GM18907 (cell line): Measurements from ENCODE around the gene MIPOL1.
A peak's percentile ranks its signal among the peaks of the same experiment; 100 is the strongest.
"Not testable (repeated sequence)": the region's sequence is repeated elsewhere in the genome, so short reads cannot be mapped to it uniquely, and the experiment has no call there.

Experiments
- ATAC-seq: cut with Tn5 transposase; IDR thresholded peaks from one replicate; pipeline ENCODE4 v1.9.1; 2021; ENCODE audit warnings: mild to moderate bottlenecking, moderate library complexity; ENCODE audit not compliant: unreplicated experiment

Gene MIPOL1

GRCh38 chr14:37230551-37231194 is 32.9 kb downstream of the MIPOL1 start:
- peak; percentile 77 for ATAC-seq

GRCh38 chr14:37232907-37233481 is 35.3 kb downstream of the MIPOL1 start:
- ATAC-seq, result peak; percentile 77

GRCh38 chr14:37234222-37234621 is 36.5 kb downstream of the MIPOL1 start:
- ATAC-seq, result no peak

DNA sequence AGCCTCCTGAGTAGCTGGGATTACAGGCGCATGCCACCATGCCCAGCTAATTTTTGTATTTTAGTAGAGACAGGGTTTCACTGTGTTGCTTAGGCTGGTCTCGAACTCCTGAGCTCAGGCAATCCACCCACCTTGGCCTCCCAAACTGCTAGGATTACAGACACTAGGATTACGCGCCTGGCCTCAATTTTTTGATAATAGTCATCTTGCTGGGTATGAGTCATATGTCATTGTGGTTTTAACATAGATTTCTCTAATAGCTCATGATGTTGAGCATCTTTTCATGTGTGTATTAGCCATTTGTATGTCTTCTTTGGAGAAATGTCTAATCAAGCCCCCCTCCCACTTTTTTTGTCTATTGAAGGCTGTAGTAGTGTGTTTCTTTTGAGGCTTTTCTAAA is 38.3 kb downstream of the MIPOL1 start:
- not testable (repeated sequence) for ATAC-seq

GRCh38 chr14:37237094-37237493 is 39.4 kb downstream of the MIPOL1 start:
- no peak for ATAC-seq

GRCh38 chr14:37237735-37238200 is 40.0 kb downstream of the MIPOL1 start:
- no peak for ATAC-seq

DNA sequence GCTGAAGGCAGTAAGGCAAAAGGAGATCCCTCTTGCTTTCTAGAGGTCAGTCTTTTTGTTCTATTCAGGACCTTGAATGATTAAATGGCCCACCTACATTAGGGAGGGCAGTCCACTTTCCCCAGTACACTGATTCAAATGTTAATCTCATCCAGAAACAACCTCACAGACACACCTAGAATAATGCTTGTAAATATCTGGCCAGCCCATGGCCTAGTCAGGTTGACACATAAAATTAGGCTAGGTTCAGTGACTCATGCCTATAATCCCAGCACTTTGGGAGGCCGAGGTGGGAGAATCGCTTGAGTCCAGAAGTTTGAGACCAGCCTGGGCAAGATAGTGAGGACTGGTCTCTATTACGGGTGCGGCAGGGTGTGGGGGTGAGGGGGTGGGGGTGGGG is 43.5 kb downstream of the MIPOL1 start:
- no peak for ATAC-seq

DNA sequence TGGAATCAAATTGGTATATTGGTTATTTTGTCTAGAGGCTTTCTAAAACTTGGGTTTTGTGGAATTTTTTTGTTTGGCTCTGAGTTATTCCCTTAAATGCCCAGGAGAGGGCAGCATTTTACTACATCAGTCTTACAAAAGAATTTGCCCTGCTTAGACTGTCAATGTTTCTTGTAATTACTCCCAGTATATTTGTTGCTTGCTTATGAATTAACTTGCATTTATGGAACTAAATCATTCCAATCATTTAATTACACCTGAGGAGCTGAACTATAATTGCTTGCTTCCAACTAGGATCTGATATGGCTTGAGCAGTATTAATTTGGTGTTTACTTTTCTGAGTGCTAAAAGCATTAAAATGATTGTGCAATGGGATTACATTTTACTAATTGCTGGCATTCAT is 48.7 kb downstream of the MIPOL1 start:
- no peak for ATAC-seq

- no peak for ATAC-seq
Measured at GRCh38 chr14:37247791-37248461, 50.2 kb downstream of the MIPOL1 start.

- ATAC-seq, result no peak
Measured at GRCh38 chr14:37251775-37252174, 54.0 kb downstream of the MIPOL1 start.

DNA sequence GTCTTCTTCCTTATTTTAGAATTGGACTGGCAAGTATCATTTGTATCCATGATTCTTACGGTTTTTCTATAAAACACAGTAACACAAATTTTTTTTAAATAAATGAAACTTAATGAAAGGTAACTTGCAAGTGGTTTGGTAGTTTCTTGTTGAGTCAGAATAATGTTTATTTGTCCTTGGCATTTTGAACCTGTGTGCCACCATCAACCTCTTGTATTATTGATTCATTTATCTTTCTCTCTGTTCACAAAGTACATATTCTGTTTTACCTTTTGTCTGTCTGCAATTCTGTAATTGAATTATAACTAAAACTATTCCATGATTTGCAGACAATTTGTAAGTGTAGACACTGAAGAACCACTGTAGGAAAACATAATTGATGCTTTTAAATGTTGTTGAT is 54.7 kb downstream of the MIPOL1 start:
- ATAC-seq, result no peak

- ATAC-seq, result no peak
Measured at GRCh38 chr14:37253905-37254304, 56.2 kb downstream of the MIPOL1 start.

- ATAC-seq, result no peak
Measured at GRCh38 chr14:37254411-37254947, 56.7 kb downstream of the MIPOL1 start.

GRCh38 chr14:37257501-37258070 is 59.8 kb downstream of the MIPOL1 start:
- ATAC-seq, result no peak

- ATAC-seq, result no peak
Measured at GRCh38 chr14:37262649-37263048, 64.9 kb downstream of the MIPOL1 start.

DNA sequence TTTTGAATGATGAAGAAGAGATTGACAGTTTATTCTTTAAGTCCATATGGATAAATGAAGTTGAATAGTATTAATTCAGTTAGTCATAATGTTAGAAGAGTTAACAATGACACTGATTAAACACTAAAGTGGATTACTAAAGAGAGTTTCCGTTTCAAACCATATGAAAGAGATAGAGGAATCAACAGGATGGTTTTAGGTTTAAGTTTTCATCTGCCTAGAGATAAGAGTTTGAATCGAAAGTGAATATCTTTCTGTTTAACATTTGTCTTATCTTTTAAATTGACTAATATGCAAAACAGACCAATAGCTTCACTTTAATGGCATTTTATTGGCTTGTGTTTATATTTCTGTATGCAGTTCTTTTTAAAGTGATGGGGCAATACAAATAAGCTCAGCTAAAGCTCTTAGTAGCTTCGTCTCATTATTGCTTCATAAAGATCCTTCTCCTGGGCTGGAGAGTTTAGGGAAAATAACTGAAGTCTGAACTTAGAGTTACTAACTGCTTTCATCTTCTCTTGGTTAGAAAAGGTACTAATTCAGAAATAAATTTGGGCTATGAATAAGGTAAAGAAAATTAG is 66.0 kb downstream of the MIPOL1 start:
- no peak for ATAC-seq

GRCh38 chr14:37268788-37269187 is 71.1 kb downstream of the MIPOL1 start:
- no peak for ATAC-seq

DNA sequence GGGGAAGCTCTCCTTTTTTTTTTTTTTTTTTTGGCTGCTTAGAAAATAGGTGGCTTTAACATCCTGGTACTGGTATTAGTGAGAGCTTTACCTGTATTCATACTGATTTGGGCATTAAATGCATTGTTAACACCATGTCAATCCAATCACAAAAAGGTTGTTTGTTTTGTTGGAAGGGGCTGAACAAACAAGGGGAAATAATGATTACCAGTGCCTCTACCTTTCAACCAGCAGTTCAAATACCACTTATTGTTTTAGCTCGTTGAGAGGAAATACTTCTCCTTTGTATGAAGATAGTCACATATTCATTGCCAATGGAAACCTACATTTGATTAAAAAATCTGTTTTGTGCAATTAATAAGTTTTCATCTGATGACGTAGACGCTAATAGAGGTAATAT is 72.9 kb downstream of the MIPOL1 start:
- no peak for ATAC-seq

DNA sequence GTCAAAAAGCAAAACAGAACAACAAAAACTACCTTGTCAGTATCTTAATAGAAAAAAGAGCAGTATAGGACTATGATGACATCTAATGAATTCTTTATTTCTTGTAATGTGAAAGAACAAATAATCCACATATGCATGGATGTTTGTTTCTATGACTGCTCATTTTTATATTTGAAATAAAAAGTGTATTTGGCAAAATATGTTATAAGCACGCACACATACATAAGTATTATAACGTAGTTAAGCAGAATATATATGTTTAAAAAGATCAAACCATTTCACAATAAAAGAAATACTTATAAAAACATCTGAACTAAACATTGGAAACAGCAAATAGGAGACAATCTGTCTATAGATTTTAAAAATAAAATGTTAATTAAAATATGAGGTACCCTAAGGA is 74.8 kb downstream of the MIPOL1 start:
- no peak for ATAC-seq

DNA sequence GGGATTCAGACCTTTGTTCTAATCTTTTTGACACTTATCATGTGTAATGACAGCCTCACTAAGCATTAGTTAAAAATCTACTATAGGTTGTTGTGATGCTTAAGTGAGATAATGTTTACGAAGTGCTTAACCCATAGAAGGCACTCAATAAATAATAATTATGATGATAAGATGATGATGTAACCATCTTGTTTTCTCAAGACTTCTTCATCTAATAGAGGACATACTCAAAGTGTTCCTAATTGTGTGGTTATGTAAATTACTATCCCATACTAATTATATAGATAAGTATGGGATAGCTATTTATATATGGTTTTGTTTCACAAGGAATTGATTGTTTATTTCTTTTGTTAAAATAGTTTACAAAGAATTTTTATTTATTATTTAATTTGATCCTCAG is 76.9 kb downstream of the MIPOL1 start:
- ATAC-seq, result no peak

DNA sequence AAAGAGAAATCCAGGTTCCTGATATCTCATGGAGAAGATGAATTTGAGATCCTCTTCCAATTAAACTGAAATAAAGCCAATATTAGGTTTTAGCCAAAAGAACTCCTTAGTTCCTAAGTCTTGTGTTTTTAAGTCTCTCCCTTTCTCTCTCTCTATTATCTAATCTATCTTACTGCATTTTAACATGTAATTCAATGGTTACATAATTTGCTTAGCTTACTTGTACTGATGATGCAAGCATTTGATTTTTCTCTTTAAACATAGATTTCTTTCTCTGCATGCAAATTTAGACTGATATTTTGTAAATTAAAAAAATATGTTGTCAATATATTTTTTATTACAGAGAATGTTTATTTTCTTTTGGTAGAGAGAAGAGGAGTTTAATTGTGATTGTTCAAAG is 78.2 kb downstream of the MIPOL1 start:
- no peak for ATAC-seq
